HFF-Myc (cell line): ENCODE measurements around the gene SLC5A12.

Experiments
- DNase-seq: peaks from one replicate; pipeline ENCODE4 v3.0.0-alpha.2; 2011; ENCODE audit warnings: low read depth; ENCODE audit errors: extremely low read depth
- H3K4me3 ChIP-seq: replicated peaks from 2 replicates; pipeline ENCODE4 v1.5.1; 2011; ENCODE audit warnings: low read depth, mild to moderate bottlenecking, control low read depth, low read length
- CTCF ChIP-seq: IDR thresholded peaks from 2 replicates; pipeline ENCODE4 v1.5.1; 2012; ENCODE audit warnings: mild to moderate bottlenecking, low read depth, low read length, control low read depth; ENCODE audit errors: missing control alignments

Gene SLC5A12

GRCh38 chr11:26687351-26687750 lies 34.5 kb downstream of the SLC5A12 start:
- no peak overlapping the region for H3K4me3 ChIP-seq
- TF ChIP-seq CTCF = no peak
- DNase-seq = no peak

GRCh38 chr11:26677566-26677965 lies 44.3 kb downstream of the SLC5A12 start:
- no peak overlapping the region for H3K4me3 ChIP-seq
- TF ChIP-seq CTCF = no peak
- DNase-seq = no peak

GRCh38 chr11:26676641-26677040 lies 45.2 kb downstream of the SLC5A12 start:
- TF ChIP-seq CTCF = no peak
- DNase-seq = no peak
- H3K4me3 ChIP-seq = no peak overlapping the region

GRCh38 chr11:26675233-26675928 lies 46.5 kb downstream of the SLC5A12 start:
- no peak overlapping the region for H3K4me3 ChIP-seq
- no peak for DNase-seq
- TF ChIP-seq CTCF = no peak

- no peak overlapping the region for H3K4me3 ChIP-seq
- no peak for TF ChIP-seq CTCF
- DNase-seq = no peak
Measured at GRCh38 chr11:26665946-26666345, 55.9 kb downstream of the SLC5A12 start.

- H3K4me3 ChIP-seq = no peak overlapping the region
- TF ChIP-seq CTCF = no peak
- no peak for DNase-seq
Measured at GRCh38 chr11:26665036-26665435, 56.8 kb downstream of the SLC5A12 start.

- no peak for DNase-seq
- TF ChIP-seq CTCF = no peak
- H3K4me3 ChIP-seq = no peak overlapping the region
Measured at GRCh38 chr11:26662916-26663315, 58.9 kb downstream of the SLC5A12 start.
